ENCODE data around the gene HECW1.

Gene HECW1

DNA sequence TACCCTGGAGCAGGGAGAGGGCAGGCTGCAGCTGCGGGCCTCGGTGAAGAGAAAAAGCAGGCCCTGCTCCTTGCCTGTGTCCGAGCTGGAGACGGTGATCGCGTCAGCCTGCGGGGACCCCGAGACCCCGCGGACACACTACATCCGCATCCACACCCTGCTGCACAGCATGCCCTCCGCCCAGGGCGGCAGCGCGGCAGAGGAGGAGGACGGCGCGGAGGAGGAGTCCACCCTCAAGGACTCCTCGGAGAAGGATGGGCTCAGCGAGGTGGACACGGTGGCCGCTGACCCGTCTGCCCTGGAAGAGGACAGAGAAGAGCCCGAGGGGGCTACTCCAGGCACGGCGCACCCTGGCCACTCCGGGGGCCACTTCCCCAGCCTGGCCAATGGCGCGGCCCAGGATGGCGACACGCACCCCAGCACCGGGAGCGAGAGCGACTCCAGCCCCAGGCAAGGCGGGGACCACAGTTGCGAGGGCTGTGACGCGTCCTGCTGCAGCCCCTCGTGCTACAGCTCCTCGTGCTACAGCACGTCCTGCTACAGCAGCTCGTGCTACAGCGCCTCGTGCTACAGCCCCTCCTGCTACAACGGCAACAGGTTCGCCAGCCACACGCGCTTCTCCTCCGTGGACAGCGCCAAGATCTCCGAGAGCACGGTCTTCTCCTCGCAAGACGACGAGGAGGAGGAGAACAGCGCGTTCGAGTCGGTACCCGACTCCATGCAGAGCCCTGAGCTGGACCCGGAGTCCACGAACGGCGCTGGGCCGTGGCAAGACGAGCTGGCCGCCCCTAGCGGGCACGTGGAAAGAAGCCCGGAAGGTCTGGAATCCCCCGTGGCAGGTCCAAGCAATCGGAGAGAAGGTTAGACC is 332.5 kb downstream of the HECW1 start:
- DNase-seq: no peak

GRCh38 chr7:43449577-43449976 is 337.1 kb downstream of the HECW1 start:
- DNase-seq: no peak

- DNase-seq: no peak
Observed at GRCh38 chr7:43450894-43451293, 338.4 kb downstream of the HECW1 start.

DNA sequence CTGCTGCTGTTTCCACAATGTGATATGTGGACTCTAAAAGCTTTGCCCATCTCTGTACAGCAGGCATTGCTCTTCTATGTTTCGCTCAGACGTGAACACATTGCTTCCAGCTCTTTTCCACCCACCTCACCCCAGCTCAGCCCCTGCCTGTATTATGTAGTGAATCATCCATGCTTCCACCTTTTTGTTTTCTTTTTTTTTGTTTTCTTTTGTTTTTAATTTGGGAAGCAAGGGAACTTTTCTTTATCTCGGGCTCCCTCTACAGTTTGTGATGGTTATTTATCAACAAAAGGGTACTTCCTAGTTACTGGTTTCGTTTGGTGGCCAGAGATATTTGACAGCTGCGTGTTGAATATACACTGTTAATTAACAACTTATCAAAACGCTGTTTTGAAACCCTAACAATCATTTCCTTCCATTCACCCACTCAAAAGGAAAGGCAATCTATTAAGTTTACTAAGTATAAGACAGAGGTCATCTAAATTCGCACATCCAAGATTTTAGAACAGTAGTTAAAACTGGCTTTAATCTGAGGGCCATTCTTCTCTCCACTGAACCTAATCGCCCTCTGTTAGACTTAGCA is 342.6 kb downstream of the HECW1 start:
- DNase-seq: no peak

DNA sequence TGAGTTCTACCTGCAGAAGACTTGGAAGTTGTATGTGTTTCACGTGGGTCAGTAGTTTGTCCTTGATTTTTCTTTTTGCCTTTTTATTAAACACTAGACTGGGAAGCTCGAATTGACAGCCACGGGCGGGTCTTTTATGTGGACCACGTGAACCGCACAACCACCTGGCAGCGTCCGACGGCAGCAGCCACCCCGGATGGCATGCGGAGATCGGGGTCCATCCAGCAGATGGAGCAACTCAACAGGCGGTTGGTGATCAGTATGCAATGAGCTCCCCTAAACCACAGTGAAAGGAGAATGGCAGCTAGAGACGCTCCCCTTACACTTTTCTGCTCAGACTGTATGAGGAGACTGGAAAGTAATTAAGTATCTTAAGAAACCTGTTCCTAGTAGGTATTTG is 343.8 kb downstream of the HECW1 start:
- DNase-seq: no peak

DNA sequence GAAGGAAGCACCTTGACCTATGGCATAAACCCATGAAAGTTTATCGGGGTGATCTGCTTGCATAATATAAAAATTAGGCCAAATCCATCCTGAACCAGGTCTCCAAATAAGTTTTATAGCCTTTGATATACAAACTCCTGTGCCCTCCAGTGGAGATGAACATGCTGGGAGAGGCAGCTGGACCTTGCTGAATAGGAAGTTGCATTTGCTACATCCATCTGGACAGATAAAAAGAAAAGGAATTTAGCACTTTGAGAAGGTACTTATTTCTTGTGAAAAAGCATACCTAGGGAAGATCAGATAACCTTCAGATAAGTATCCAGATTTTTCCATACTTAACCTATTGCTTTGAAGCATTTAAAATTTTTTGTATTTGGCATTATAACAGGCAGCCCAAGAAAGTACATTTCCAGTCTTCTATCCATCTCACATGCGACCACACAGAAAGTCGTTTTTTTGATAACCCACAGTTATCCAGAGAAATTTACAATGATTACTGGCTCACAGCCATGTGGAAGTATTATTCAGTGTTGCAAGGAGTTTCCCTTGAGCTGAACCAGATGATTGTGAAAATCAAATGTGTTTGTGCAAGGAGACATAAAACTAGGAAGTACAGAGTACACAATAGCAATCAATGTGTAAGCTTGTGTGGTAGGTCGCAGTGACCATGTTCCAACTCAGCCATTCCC is 346.0 kb downstream of the HECW1 start:
- no peak for DNase-seq

DNA sequence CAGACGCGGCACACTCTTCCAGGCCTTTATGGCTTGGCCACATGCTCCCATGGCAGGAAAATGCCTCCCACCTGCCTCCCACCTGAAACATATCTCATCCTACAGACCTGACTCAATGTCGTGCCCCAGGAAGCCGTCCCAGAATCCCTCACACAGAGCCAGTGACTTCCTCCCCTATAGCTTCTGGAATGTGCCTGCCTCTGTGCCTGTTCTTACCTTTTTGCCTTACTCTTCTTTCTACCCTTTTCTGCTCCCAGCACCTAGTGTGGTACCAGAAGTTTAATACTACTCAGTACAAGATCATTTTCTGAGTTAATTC is 346.5 kb downstream of the HECW1 start:
- no peak for DNase-seq

GRCh38 chr7:43460733-43461348 is 348.4 kb downstream of the HECW1 start:
- no peak for DNase-seq

GRCh38 chr7:43461349-43462024 is 349.0 kb downstream of the HECW1 start:
- no peak for DNase-seq

DNA sequence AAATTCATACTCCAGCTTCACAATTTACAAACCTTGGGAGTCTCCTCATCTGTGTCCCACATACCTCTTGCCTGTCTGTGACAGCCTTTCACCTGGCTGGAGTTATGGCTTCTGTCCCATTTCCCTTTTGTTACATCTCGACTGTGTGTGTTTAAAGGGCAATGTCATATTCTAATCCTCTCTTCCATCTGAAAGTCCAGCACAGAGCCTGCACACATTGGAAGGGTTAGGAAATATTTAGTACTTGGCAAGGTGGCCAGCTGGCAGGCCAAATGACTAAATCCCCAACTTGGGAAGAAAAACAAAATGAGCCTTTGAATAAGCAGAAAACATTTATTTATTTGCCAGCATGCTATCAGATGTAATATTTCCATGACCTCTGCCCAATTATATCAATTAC is 350.4 kb downstream of the HECW1 start:
- DNase-seq: no peak

DNA sequence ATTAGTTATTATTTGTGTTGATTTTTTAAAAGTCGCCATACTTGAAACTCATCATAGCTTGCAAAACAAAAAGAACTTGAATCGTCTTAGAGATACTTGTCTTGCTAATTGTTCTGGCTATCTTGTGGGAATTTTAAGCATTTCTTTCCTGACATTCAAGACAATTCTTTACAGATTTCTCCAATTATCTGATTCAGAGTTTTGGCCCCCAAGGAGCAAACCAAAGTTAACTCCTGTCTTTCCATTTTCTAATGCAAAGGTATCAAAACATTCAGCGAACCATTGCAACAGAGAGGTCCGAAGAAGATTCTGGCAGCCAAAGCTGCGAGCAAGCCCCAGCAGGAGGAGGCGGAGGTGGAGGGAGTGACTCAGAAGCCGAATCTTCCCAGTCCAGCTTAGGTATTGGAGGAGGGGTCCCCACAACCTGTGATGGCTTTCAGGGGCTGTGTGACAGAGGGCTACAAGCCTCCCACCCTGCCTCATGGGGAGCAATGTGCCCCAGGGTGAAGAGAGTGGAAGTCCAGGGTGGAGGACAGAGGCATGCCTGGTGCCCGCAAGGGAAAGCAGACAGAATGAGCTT is 351.0 kb downstream of the HECW1 start:
- no peak for DNase-seq

GRCh38 chr7:43465581-43466554 is 353.4 kb downstream of the HECW1 start:
- DNase-seq: no peak

GRCh38 chr7:43467406-43467805 is 355.0 kb downstream of the HECW1 start:
- DNase-seq: no peak

DNA sequence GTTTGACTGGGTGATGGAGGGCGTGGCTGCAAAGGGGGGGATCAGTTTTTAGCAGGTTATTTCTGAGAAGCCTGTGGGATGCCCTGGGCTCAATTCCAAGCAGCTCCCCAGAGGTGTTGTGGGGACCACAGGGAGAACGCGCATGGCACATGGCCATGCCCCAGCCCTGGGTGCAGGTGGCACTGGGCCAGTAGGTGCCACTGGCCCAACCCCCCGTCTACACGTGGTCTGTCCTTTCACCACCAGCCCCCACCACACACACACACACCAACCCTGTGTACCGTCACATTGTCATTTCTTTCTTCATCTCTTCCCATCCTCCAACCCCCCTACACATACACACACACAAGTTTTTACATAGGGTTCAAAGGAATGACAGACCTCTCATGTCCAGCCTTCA is 355.4 kb downstream of the HECW1 start:
- DNase-seq: no peak

GRCh38 chr7:43469051-43469450 is 356.6 kb downstream of the HECW1 start:
- no peak for DNase-seq

DNA sequence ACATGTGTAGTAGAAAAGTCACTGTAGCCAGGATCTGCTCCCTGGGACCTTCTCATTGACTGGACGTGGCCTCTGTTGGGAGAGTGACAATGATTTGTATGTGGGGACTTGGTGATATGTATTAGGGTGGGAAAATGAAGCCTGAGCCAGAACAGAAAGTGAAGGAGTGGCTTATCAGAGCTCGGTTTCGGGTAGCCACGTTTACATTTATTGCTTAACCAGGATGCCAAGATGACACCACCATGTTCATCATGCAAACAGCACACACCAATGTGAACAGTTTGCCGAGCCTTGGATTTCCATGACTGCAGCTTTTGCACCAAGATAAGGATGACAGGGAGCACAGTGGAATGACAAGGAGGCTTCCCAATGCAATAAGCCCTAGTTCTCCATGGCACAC is 357.7 kb downstream of the HECW1 start:
- no peak for DNase-seq

DNA sequence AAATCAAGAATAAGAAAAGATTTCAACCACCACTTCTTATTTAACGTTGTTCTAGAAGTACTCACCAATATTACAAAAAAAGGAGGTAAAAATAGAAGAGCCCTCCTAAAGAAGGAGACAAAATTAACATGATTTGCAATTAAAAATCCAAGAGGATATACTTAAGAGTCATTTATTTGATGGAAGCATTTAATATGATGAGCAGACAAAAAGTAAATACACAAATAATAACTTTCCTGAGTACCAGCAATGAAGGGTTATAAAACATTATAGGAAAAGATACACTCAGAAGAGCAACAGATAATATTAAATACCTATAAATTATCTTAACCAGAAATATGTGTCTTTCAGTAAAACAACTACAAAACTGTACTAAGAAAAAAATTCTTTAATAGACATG is 363.5 kb downstream of the HECW1 start:
- no peak for DNase-seq

- DNase-seq: no peak
Observed at GRCh38 chr7:43476896-43477295, 364.4 kb downstream of the HECW1 start.

DNA sequence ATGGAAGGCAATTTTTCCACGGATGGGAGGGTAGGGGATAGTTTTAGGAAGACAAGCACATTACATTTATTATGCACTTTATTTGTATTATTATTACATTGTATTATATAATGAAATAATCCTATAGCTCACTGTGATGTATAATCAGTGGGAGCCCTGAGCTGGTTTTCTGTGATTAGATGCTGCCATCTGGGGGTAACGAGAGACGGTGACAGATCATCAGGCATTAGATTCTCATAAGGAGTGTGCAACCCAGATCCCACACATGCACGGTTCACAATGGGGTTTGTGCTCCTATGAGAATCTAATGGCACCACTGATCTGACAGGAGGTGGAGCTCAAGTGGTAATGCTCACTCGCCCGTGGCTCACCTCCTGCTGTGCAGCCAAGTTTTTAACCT is 366.6 kb downstream of the HECW1 start:
- no peak for DNase-seq

- DNase-seq: no peak
Observed at GRCh38 chr7:43479543-43479942, 367.1 kb downstream of the HECW1 start.

GRCh38 chr7:43480581-43480980 is 368.1 kb downstream of the HECW1 start:
- no peak for DNase-seq
